HG03025 (cell line): Measurements from ENCODE around the gene ZNF606.

ENCODE experiments used
- ATAC-seq: cut with Tn5 transposase; IDR thresholded peaks from one replicate; pipeline ENCODE4 v1.9.1; 2021; ENCODE audit warnings: mild to moderate bottlenecking, moderate library complexity; ENCODE audit not compliant: unreplicated experiment, low FRiP score

The ZNF606 gene

GRCh38 chr19:57935731-57936130 lies 66.9 kb downstream of the ZNF606 start:
- ATAC-seq = no peak

- ATAC-seq = no peak
Measured at GRCh38 chr19:57934820-57935665, 67.6 kb downstream of the ZNF606 start, which contains the start of gene ZNF418. Gene ZNF418, minus strand, starts transcription at chr19:57935402. Its CDS starts 1,580 bp downstream, at chr19:57933822.

- ATAC-seq = no peak
Measured at GRCh38 chr19:57927587-57927986, 75.0 kb downstream of the ZNF606 start.
